ENCODE measurements around the gene YEATS2.

DNA sequence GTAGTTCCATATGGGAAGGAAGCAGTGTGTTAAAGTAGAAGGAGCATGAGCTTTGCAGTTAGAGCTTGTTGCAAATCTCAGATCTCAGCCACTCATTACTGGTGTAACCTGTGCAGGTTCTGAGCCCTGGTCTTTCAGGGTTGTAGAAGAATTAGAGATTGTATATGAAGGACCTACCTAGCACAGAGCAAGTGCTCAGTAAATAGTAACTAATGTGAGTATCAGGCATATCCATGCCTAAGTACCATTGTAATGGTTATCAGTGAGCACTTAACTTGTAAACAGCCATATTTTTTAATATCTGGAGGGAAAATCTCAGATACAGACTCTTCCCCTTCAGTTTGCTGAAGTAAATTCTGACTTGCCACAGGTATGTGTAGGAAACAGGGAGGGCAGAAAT, 68.5 kb downstream of the YEATS2 start:
- TF ChIP-seq, protein P1, sequence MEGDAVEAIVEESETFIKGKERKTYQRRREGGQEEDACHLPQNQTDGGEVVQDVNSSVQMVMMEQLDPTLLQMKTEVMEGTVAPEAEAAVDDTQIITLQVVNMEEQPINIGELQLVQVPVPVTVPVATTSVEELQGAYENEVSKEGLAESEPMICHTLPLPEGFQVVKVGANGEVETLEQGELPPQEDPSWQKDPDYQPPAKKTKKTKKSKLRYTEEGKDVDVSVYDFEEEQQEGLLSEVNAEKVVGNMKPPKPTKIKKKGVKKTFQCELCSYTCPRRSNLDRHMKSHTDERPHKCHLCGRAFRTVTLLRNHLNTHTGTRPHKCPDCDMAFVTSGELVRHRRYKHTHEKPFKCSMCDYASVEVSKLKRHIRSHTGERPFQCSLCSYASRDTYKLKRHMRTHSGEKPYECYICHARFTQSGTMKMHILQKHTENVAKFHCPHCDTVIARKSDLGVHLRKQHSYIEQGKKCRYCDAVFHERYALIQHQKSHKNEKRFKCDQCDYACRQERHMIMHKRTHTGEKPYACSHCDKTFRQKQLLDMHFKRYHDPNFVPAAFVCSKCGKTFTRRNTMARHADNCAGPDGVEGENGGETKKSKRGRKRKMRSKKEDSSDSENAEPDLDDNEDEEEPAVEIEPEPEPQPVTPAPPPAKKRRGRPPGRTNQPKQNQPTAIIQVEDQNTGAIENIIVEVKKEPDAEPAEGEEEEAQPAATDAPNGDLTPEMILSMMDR (conservative IDR thresholded peaks at IDR 0.05; ENCODE audit: low read length): no peak
- TF ChIP-seq EZH2phosphoT487 (IDR thresholded peaks at IDR 0.05; ENCODE audit: borderline replicate concordance, low read depth, low read length): no peak

All from OCI-LY7 (cell line).